ENCODE measurements around the gene UBAP1. TPM values are rescaled to one million over a fixed set of nuclear protein-coding genes. Genes with fewer than 3 reads are reported as not detected.

The UBAP1 gene
- polyA plus RNA-seq, 3 donors = 32.5 to 44.5 (median 39.2) TPM

GRCh38 chr9:34143116-34143515, 35.7 kb upstream of the UBAP1 start:
- intact Hi-C loops (cut with micrococcal nuclease) = no loop called here
- Histone ChIP-seq H3K36me3 (replicated peaks in 1 of 2; ENCODE audit: control insufficient read depth in 1 of 2, insufficient read depth in 2 of 2, low read length in 2 of 2) (no peaks in the 10 kb centered on the region), H3K9me3 (replicated peaks in 1 of 2; ENCODE audit: control insufficient read depth in 1 of 2, insufficient read depth in 1 of 2, low read length in 2 of 2) (no peaks in the 10 kb centered on the region), H3K27me3 (ENCODE audit: control insufficient read depth in 2 of 2, insufficient read depth in 2 of 2, low read length in 2 of 2) (no peaks in the 10 kb centered on the region), H3K9ac (ENCODE audit: insufficient read depth, low read length, poor library complexity, severe bottlenecking) (no peak overlapping the region), H3K4me1 (ENCODE audit: control insufficient read depth in 1 of 2, insufficient read depth in 2 of 2, low read length in 2 of 2) (peaks cover 24 to 34% of the 10 kb centered on the region in 2 donors), H3K79me2 (ENCODE audit: insufficient read depth, low read length) (no peaks in the 10 kb centered on the region), H4K20me1 (ENCODE audit: insufficient read depth, low read length) (no peaks in the 10 kb centered on the region), H3K27ac (ENCODE audit: low read depth in 1 of 2, low read length in 2 of 2) (no peak overlapping the region), H2AFZ (ENCODE audit: insufficient read depth, low read depth, low read length, poor library complexity, severe bottlenecking) (no peak overlapping the region), H3K4me3 (replicated peaks in 1 of 3; ENCODE audit: low read depth in 2 of 3, low read length in 3 of 3) (no peak overlapping the region), H3K4me2 (replicated peaks; ENCODE audit: extremely low read depth, low read length, poor library complexity, severe bottlenecking) (no peak overlapping the region)
- Mint-ChIP-seq H3K4me1 (peaks cover 40% of the 10 kb centered on the region), H3K27ac (no peak overlapping the region), H3K27me3 (ENCODE audit: low read depth in 3 of 3) (peaks cover 0 to 3% (median 1%) of the 10 kb centered on the region in 3 donors), H3K9me3 (peaks cover 0 to 3% (median 0%) of the 10 kb centered on the region in 7 donors), H3K4me3 (no peak overlapping the region), H3K36me3 (no peaks in the 10 kb centered on the region)
- TF ChIP-seq CTCF (IDR thresholded peaks at IDR 0.05) = no peak
- DNase-seq = no peak
- WGBS (ENCODE audit: insufficient coverage) = no CpG with 5 or more reads among the region's 2 CpGs

- intact Hi-C loops (cut with micrococcal nuclease) = no loop called here
- peaks cover 19 to 23% of the 10 kb centered on the region in 2 donors for H3K4me1 ChIP-seq (ENCODE audit: control insufficient read depth in 1 of 2, insufficient read depth in 2 of 2, low read length in 2 of 2)
- H3K4me3 ChIP-seq (replicated peaks in 1 of 3; ENCODE audit: low read depth in 2 of 3, low read length in 3 of 3) = no peak overlapping the region
- no peak overlapping the region for H3K27ac ChIP-seq (ENCODE audit: low read depth in 1 of 2, low read length in 2 of 2)
- no peaks in the 10 kb centered on the region for H3K9me3 ChIP-seq (replicated peaks in 1 of 2; ENCODE audit: control insufficient read depth in 1 of 2, insufficient read depth in 1 of 2, low read length in 2 of 2)
- H3K36me3 ChIP-seq (replicated peaks in 1 of 2; ENCODE audit: control insufficient read depth in 1 of 2, insufficient read depth in 2 of 2, low read length in 2 of 2) = no peaks in the 10 kb centered on the region
- Mint-ChIP-seq H3K27me3 (ENCODE audit: low read depth in 3 of 3) (peaks cover 1 to 4% (median 3%) of the 10 kb centered on the region in 3 donors), H3K27ac (peak overlapping the region in 1 of 7 donors; percentile 19), H3K9me3 (peaks cover 0 to 3% (median 0%) of the 10 kb centered on the region in 7 donors), H3K36me3 (no peaks in the 10 kb centered on the region), H3K4me1 (peaks cover 31% of the 10 kb centered on the region), H3K4me3 (no peak overlapping the region)
- DNase-seq = no peak
- no peak overlapping the region for H3K9ac ChIP-seq (ENCODE audit: insufficient read depth, low read length, poor library complexity, severe bottlenecking)
- no peaks in the 10 kb centered on the region for H3K27me3 ChIP-seq (ENCODE audit: control insufficient read depth in 2 of 2, insufficient read depth in 2 of 2, low read length in 2 of 2)
- H3K79me2 ChIP-seq (ENCODE audit: insufficient read depth, low read length) = no peaks in the 10 kb centered on the region
- WGBS (ENCODE audit: insufficient coverage) = 64% methylated on average over 3 of the region's 3 CpGs
- H4K20me1 ChIP-seq (ENCODE audit: insufficient read depth, low read length) = no peaks in the 10 kb centered on the region
- H2AFZ ChIP-seq (ENCODE audit: insufficient read depth, low read depth, low read length, poor library complexity, severe bottlenecking) = no peak overlapping the region
- TF ChIP-seq CTCF (IDR thresholded peaks at IDR 0.05) = no peak
- no peak overlapping the region for H3K4me2 ChIP-seq (replicated peaks; ENCODE audit: extremely low read depth, low read length, poor library complexity, severe bottlenecking)
Measured at GRCh38 chr9:34145165-34145564, 33.7 kb upstream of the UBAP1 start.

Data from CD14-positive monocyte (primary cell).